Measurements from ENCODE around the gene PPP1R14C. TPM values are rescaled to one million over a fixed set of nuclear protein-coding genes. Genes with fewer than 3 reads are reported as not detected.

Gene PPP1R14C
- total and polyA plus RNA-seq, 2 donors (not counting 3 experiments of a cell fraction or from before 2014, with no cell fraction given) = not detected

- no TSS peak for BruUV-seq (replicated peaks)
- Histone ChIP-seq H2AFZ (ENCODE audit: low read depth, low read length) (no peak overlapping the region), H3K9me1 (replicated peaks; ENCODE audit: control insufficient read depth, extremely low read depth, insufficient read depth, low read length) (no peaks in the 10 kb centered on the region), H3K9me3 (replicated peaks; ENCODE audit: control insufficient read depth, insufficient read depth, low read length) (no peaks in the 10 kb centered on the region), H3K9ac (replicated peaks; ENCODE audit: extremely low read depth, insufficient read depth, low read length) (no peak overlapping the region), H3K4me1 (ENCODE audit: control insufficient read depth, extremely low read depth, insufficient read depth, low read length) (no peaks in the 10 kb centered on the region), H3K27ac (ENCODE audit: insufficient read depth, low read depth, low read length) (no peak overlapping the region), H3K36me3 (ENCODE audit: control insufficient read depth in 2 of 2, extremely low read depth in 1 of 2, insufficient read depth in 2 of 2, low read length in 2 of 2) (no peaks in the 10 kb centered on the region), H3K79me2 (ENCODE audit: control insufficient read depth, insufficient read depth, low read length) (no peaks in the 10 kb centered on the region), H4K20me1 (replicated peaks; ENCODE audit: control insufficient read depth, extremely low read depth, insufficient read depth, low read length) (no peaks in the 10 kb centered on the region), H3K4me3 (replicated peaks in 1 of 3; ENCODE audit: insufficient read depth in 1 of 3, low read depth in 1 of 3, low read length in 3 of 3) (no peak overlapping the region), H3K4me2 (ENCODE audit: insufficient read depth, low read length) (no peak overlapping the region), H3K27me3 (ENCODE audit: control insufficient read depth in 2 of 2, insufficient read depth in 2 of 2, low read length in 2 of 2) (peaks cover 3 to 9% of the 10 kb centered on the region in 2 experiments)
- intact Hi-C loops (cut with micrococcal nuclease) = no loop called here
- no peak for TF ChIP-seq JUN (IDR thresholded peaks at IDR 0.05; ENCODE audit: borderline replicate concordance, insufficient read depth, insufficient read length, low read depth)
- no peak for TF ChIP-seq POLR2AphosphoS5 (IDR thresholded peaks at IDR 0.05; ENCODE audit: insufficient read depth, low read depth, low read length)
- TF ChIP-seq, protein P1, sequence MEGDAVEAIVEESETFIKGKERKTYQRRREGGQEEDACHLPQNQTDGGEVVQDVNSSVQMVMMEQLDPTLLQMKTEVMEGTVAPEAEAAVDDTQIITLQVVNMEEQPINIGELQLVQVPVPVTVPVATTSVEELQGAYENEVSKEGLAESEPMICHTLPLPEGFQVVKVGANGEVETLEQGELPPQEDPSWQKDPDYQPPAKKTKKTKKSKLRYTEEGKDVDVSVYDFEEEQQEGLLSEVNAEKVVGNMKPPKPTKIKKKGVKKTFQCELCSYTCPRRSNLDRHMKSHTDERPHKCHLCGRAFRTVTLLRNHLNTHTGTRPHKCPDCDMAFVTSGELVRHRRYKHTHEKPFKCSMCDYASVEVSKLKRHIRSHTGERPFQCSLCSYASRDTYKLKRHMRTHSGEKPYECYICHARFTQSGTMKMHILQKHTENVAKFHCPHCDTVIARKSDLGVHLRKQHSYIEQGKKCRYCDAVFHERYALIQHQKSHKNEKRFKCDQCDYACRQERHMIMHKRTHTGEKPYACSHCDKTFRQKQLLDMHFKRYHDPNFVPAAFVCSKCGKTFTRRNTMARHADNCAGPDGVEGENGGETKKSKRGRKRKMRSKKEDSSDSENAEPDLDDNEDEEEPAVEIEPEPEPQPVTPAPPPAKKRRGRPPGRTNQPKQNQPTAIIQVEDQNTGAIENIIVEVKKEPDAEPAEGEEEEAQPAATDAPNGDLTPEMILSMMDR (IDR thresholded peaks at IDR 0.05; ENCODE audit: extremely low read depth in 1 of 2, insufficient read depth in 1 of 2, low read depth in 1 of 2, low read length in 2 of 2) = no peak
- TF ChIP-seq, protein P2, sequence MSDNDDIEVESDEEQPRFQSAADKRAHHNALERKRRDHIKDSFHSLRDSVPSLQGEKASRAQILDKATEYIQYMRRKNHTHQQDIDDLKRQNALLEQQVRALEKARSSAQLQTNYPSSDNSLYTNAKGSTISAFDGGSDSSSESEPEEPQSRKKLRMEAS (IDR thresholded peaks at IDR 0.05; ENCODE audit: insufficient read depth, insufficient read length) = no peak
- no peak for TF ChIP-seq EZH2 (IDR thresholded peaks at IDR 0.05; ENCODE audit: borderline replicate concordance, low read depth, low read length, severe bottlenecking)
- no peak for TF ChIP-seq POLR2A (IDR thresholded peaks at IDR 0.05; ENCODE audit: low read depth, low read length)
- no peak for TF ChIP-seq GATA2 (IDR thresholded peaks at IDR 0.05; ENCODE audit: insufficient read depth, insufficient read length, low read depth, low read length)
- TF ChIP-seq MYC (IDR thresholded peaks at IDR 0.05; ENCODE audit: low read depth, low read length) = no peak
- no peak for TF ChIP-seq FOS (IDR thresholded peaks at IDR 0.05; ENCODE audit: borderline replicate concordance, insufficient read depth, low read length)
- dilution Hi-C loops (cut with MboI; ENCODE audit: extremely low pct_ligation_motif_present, low sequenced_read_pairs) = no loop called here
- ChIA-PET CTCF (interaction anchor here (1.1 to 1.8 kb wide), 2 partner anchors 97 to 196 kb away, joined by 3 to 4 read pairs; no protein-coding TSS in a partner anchor), POLR2A (no interaction called here)
- DNase-seq (ENCODE audit: low read depth, low spot score) = no peak
- no peak for FAIRE-seq
Observed at GRCh38 chr6:150276937-150277742, 134.3 kb downstream of the PPP1R14C start.

Data from endothelial cell of umbilical vein (primary cell).